ENCODE measurements around the gene TST.

Gene TST

GRCh38 chr22:37053310-37054055 is 34.2 kb upstream of the TST start:
- DNase-seq (ENCODE audit: low read depth), result no peak

- DNase-seq (ENCODE audit: low read depth), result no peak
Observed at GRCh38 chr22:37052386-37053309, 33.4 kb upstream of the TST start.

GRCh38 chr22:37051391-37052385 is 32.4 kb upstream of the TST start, which contains the start of gene KCTD17:
KCTD17 (plus strand) TSS chr22:37051742; CDS start chr22:37051761, 19 bp downstream.
- DNase-seq (ENCODE audit: low read depth), result peak; percentile 40

GRCh38 chr22:37050913-37051312 is 31.7 kb upstream of the TST start:
- no peak for DNase-seq (ENCODE audit: low read depth)

GRCh38 chr22:37049224-37049623 is 30.0 kb upstream of the TST start:
- no peak for DNase-seq (ENCODE audit: low read depth)

- no peak for DNase-seq (ENCODE audit: low read depth)
Observed at GRCh38 chr22:37048133-37048532, 28.9 kb upstream of the TST start.

- no peak for DNase-seq (ENCODE audit: low read depth)
Observed at GRCh38 chr22:37047006-37047405, 27.8 kb upstream of the TST start.

GRCh38 chr22:37046589-37046988 is 27.3 kb upstream of the TST start:
- no peak for DNase-seq (ENCODE audit: low read depth)

- no peak for DNase-seq (ENCODE audit: low read depth)
Observed at GRCh38 chr22:37045958-37046357, 26.7 kb upstream of the TST start.

- no peak for DNase-seq (ENCODE audit: low read depth)
Observed at GRCh38 chr22:37044634-37045625, 25.7 kb upstream of the TST start.

GRCh38 chr22:37043828-37044538 is 24.7 kb upstream of the TST start:
- DNase-seq (ENCODE audit: low read depth), result peak; percentile 14

GRCh38 chr22:37043209-37043827 is 24.1 kb upstream of the TST start:
- no peak for DNase-seq (ENCODE audit: low read depth)

GRCh38 chr22:37039466-37039865 is 20.2 kb upstream of the TST start:
- no peak for DNase-seq (ENCODE audit: low read depth)

GRCh38 chr22:37037669-37038068 is 18.4 kb upstream of the TST start:
- no peak for DNase-seq (ENCODE audit: low read depth)

- no peak for DNase-seq (ENCODE audit: low read depth)
Observed at GRCh38 chr22:37036655-37037377, 17.6 kb upstream of the TST start.

GRCh38 chr22:37033605-37034430 is 14.6 kb upstream of the TST start:
- no peak for DNase-seq (ENCODE audit: low read depth)

GRCh38 chr22:37032535-37033460 is 13.6 kb upstream of the TST start:
- no peak for DNase-seq (ENCODE audit: low read depth)

Measured in stimulated activated CD8-positive, alpha-beta memory T cell treated with anti-CD3 and anti-CD28 coated beads, Interleukin-15, amount 100 ng/mL, for 1 hour (primary cell).